Retinal pigment epithelial cell (primary cell): ENCODE data around the gene ZNF12.
"Not testable (repeated sequence)": the region's sequence is repeated elsewhere in the genome, so short reads cannot be mapped to it uniquely, and the experiment has no call there.

Experiments
- DNase-seq: peaks from one replicate; pipeline ENCODE4 v3.0.0-alpha.2; 2010; ENCODE audit warnings: low read depth
- H3K4me3 ChIP-seq: 2 replicates; pipeline ENCODE4 v1.5.1; 2011; ENCODE audit warnings: mild to moderate bottlenecking, low read length, control low read depth, moderate library complexity
- CTCF ChIP-seq: conservative IDR thresholded peaks from 2 replicates; pipeline ENCODE4 v1.5.1; 2011; ENCODE audit warnings: low read depth, low read length, control low read depth, inconsistent platforms

ZNF12 gene

DNA sequence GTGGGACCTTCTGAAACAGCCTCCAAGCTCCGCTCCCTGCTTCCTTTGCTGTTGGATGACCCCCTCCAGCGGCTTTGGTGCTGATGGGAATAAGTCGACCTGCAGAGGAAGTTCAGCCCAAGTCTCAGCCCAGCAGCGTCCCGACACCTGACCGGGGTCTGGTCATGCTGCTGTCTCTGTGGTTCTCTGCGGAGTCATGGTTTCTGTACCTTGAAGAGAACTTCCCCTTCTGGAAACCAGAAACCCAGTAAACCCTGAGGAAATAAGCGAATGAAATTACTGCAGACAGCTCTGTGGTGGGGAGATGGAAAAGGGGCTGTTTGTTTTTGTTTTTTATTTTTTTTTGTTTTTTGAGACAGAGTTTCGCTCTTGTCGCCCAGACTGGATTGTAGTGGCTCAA lies 18.3 kb upstream of the ZNF12 start:
- TF ChIP-seq CTCF = no peak
- no peak for DNase-seq

DNA sequence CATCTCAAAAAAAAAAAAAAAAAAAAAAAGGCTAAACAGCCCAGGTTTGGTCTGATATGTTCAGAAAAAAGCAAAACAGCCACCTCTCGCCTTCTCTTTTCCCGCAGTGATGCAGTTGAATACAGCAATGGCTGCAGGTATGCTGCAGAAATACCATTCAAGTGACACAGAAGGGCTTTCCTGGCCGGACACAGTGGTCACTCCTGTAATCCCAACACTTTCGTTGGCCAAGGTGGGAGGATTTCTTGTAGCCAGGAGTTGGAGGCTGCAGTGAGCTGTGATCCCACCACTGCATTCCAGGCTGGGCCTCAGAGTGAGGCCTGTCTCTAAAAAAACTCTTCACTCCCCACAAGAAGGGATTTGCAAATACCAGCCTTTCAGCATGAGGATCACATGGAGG lies 17.6 kb upstream of the ZNF12 start:
- not testable (repeated sequence) for H3K4me3 ChIP-seq, DNase-seq

More for the DNA sequence above, 18.3 kb upstream of the ZNF12 start:
- no peak overlapping the region for H3K4me3 ChIP-seq

GRCh38 chr7:6718124-6718523 lies 11.4 kb upstream of the ZNF12 start:
- no peak overlapping the region for H3K4me3 ChIP-seq
- no peak for TF ChIP-seq CTCF
- no peak for DNase-seq

GRCh38 chr7:6715898-6716297 lies 9.2 kb upstream of the ZNF12 start:
- H3K4me3 ChIP-seq, DNase-seq: not testable (repeated sequence)

GRCh38 chr7:6714360-6714759 lies 7.6 kb upstream of the ZNF12 start:
- no peak overlapping the region for H3K4me3 ChIP-seq
- TF ChIP-seq CTCF = no peak
- DNase-seq = no peak

DNA sequence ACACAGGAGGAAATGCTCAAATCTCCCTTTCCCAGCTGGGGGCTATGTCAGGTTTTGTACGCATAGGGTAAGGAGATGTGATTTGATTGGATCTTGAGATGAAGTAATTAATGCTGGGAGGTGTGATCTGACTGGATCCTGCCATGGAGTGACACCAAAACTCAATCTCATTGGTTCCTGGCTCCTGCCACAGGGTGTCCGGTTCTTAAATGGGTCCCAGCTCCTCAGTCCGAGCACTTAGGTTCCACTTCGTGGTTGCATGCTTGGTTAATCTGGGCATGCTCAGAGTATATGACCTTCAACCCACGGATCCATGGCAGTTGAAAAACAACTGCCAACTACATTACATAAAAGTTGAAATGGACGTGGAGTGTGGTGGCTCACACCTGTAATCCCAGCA lies 3.1 kb upstream of the ZNF12 start:
- no peak for DNase-seq
- TF ChIP-seq CTCF = no peak
- H3K4me3 ChIP-seq = no peak overlapping the region

DNA sequence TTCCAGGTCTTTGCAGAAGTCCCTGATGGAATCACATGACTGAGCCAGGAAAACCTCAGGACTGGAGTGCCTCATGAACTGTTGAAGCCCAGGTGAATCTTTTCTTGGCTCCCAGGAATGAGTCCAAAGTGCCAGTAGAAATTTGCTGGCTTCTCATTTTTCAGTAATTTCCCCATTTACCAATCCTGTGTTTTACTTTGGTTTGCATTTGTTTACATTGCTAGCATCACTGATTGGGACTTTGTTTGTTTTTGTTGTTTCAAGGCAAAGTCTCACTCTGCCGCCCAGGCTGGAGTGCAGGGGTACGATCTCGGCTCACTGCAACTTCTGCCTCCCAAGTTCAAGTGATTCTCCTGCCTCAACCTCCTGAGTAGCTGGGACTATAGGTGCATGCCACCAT lies 1.6 kb upstream of the ZNF12 start:
- no peak for TF ChIP-seq CTCF
- no peak overlapping the region for H3K4me3 ChIP-seq
- no peak for DNase-seq

- no peak for DNase-seq
- H3K4me3 ChIP-seq = peak overlapping the region; percentile 86
- no peak for TF ChIP-seq CTCF
Observed at GRCh38 chr7:6705959-6706665, 635 bp downstream of the ZNF12 start.
